ENCODE measurements around the gene OBSCN. TPM values are rescaled to one million over a fixed set of nuclear protein-coding genes. Genes with fewer than 3 reads are reported as not detected.

Gene OBSCN
- total RNA-seq, 1 donor from 2014 or later: 316 TPM

DNA sequence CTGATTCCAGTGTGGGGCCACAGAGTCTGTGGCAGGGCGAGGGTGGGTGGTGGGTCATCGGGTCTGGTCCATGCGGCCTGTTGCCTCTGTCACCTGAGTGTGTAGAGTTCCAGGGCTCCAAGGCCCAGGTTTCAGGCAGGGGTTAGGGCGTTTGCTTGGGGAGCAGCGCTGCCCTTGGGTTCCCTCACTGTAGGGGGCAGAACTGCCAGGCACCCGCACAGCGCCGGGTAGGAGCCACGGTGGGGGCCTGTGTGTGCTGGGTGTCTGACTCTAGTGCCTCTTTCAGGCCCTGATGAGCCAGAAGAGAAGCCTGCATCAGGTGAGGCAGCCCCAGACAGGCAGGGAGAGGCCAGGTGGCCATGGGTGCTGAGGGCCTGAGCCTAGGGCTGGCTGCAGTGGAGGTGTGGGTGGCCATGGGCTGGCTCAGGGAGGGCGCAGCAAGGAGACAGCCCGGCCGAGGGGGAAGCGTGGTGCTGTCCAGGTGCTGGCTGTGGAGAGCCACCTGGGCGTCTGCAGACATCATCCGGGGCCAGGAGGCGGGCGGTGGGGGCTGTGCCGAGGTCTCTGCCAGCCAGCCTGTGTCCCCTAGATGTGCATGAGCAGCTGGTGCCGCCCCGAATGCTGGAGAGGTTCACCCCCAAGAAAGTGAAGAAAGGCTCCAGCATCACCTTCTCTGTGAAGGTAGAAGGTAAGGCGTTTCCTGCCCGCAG lies 126.5 kb downstream of the OBSCN start:
- Histone ChIP-seq H3K4me3 (no peak overlapping the region), H3K27me3 (ENCODE audit: low read depth) (no peaks in the 10 kb centered on the region), H3K4me1 (peaks cover 14% of the 10 kb centered on the region), H3K27ac (replicated peaks) (peak overlapping the region; percentile 8), H3K9me3 (replicated peaks) (no peaks in the 10 kb centered on the region), H3K36me3 (peaks cover 69% of the 10 kb centered on the region)
- intact Hi-C loops (cut with micrococcal nuclease): no loop called here
- TF ChIP-seq, protein P1, sequence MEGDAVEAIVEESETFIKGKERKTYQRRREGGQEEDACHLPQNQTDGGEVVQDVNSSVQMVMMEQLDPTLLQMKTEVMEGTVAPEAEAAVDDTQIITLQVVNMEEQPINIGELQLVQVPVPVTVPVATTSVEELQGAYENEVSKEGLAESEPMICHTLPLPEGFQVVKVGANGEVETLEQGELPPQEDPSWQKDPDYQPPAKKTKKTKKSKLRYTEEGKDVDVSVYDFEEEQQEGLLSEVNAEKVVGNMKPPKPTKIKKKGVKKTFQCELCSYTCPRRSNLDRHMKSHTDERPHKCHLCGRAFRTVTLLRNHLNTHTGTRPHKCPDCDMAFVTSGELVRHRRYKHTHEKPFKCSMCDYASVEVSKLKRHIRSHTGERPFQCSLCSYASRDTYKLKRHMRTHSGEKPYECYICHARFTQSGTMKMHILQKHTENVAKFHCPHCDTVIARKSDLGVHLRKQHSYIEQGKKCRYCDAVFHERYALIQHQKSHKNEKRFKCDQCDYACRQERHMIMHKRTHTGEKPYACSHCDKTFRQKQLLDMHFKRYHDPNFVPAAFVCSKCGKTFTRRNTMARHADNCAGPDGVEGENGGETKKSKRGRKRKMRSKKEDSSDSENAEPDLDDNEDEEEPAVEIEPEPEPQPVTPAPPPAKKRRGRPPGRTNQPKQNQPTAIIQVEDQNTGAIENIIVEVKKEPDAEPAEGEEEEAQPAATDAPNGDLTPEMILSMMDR (IDR thresholded peaks at IDR 0.05; ENCODE audit: borderline replicate concordance): no peak
- DNase-seq: no peak

DNA sequence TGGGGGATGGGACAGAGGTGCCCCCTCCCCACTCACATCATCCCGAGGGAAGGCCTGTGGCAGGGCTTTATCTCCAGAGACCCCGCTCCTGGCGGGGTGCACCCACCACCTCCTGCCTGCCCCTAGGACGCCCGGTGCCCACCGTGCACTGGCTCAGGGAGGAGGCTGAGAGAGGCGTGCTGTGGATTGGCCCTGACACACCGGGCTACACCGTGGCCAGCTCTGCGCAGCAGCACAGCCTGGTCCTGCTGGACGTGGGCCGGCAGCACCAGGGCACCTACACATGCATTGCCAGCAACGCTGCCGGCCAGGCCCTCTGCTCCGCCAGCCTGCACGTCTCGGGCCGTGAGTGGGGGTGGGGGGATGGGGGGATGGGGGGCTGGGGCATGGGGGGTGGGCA lies 127.1 kb downstream of the OBSCN start:
- Histone ChIP-seq H3K9me3 (replicated peaks) (no peaks in the 10 kb centered on the region), H3K4me3 (no peak overlapping the region), H3K4me1 (peaks cover 8% of the 10 kb centered on the region), H3K27me3 (ENCODE audit: low read depth) (no peaks in the 10 kb centered on the region), H3K27ac (replicated peaks) (no peak overlapping the region), H3K36me3 (peaks cover 75% of the 10 kb centered on the region)
- intact Hi-C loops (cut with micrococcal nuclease): no loop called here
- no peak for DNase-seq
- TF ChIP-seq, protein P1 (IDR thresholded peaks at IDR 0.05; ENCODE audit: borderline replicate concordance): no peak

DNA sequence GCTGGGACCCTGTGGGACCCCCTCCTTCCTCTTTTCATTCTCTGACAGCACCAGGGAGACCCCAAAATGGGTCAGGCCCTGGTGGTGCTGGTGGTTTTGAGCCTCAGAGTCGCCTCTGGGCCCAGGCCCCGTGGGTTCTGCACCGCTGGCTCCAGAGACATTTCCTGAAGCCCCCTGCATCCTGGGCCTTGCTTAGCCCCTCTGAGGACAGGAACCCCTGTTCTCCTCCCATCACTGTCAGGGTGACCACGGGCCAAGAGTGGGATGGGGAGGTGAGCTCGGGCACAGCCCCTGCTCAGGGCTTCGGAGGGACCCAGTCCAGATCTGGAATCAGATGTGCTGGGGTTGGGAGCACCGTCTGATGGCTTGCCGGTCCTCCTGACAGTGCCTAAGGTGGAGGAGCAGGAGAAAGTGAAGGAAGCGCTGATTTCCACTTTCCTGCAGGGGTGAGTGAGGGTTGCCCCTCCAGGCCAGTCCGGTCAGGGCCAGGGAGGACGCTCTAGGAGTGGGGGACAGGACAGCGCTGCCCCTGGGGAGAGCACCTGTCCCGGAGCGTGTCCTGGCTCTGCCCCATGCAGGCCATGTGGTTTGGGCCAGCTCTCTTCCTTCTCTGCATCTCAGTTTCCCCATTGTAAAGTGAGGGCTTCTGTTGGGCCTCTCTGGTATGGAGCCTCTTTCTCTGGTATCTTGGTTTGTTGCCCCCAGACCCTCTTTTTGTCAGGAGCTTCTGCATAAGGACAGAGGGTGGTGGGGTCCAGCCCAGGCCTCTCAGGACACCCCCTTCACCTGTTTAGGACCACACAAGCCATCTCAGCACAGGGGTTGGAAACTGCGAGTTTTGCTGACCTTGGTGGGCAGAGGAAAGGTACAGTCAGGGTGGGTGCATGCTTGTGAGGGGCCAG lies 127.8 kb downstream of the OBSCN start:
- intact Hi-C loops (cut with micrococcal nuclease): no loop called here
- peaks cover 82% of the 10 kb centered on the region for H3K36me3 ChIP-seq
- peak; percentile 0 for DNase-seq

DNA sequence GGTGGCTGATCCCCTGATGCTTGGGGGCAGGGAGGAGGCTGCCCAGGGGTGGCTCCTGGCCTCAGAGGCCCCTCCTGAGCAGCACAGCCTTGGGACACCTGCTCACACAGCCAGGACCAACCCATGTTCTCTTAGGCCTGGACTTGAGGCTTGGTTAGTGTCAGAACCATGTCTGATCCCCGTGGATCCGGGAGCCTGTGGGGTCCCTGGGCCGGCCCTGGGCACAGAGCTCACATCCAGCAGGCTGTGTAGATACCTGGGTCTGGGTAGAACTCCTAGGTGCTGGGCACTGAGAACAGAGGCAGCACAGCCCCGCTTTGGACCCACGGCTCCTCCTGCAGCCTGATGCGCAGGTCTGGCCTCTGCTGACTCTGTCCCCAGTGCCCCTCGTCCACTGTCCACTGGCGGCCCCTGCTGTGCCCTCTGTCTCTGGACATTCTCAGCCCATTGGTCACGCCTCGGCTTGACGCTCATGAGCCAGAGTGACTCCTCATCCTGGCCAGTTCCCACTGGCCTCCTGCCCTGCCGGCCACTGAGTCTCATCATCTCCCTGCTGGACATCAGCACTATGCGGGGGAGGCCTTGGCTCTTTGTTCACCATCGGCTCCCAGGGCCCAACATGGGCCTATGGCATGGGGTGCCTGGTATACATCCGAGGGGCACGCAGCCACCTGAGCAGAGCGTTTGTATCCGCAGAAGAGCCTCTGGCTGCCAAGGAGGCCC lies 128.6 kb downstream of the OBSCN start:
- Histone ChIP-seq H3K4me1 (peaks cover 5% of the 10 kb centered on the region), H3K36me3 (peaks cover 88% of the 10 kb centered on the region), H3K9me3 (replicated peaks) (no peaks in the 10 kb centered on the region), H3K27ac (replicated peaks) (no peak overlapping the region), H3K27me3 (ENCODE audit: low read depth) (no peaks in the 10 kb centered on the region), H3K4me3 (no peak overlapping the region)
- TF ChIP-seq, protein P1 (IDR thresholded peaks at IDR 0.05; ENCODE audit: borderline replicate concordance): no peak
- intact Hi-C loops (cut with micrococcal nuclease): no loop called here
- DNase-seq: peak; percentile 8

More for the DNA sequence above, 127.8 kb downstream of the OBSCN start:
- Histone ChIP-seq H3K9me3 (replicated peaks) (no peaks in the 10 kb centered on the region), H3K27ac (replicated peaks) (no peak overlapping the region), H3K27me3 (ENCODE audit: low read depth) (no peaks in the 10 kb centered on the region), H3K4me1 (peaks cover 5% of the 10 kb centered on the region), H3K4me3 (no peak overlapping the region)
- TF ChIP-seq, protein P1 (IDR thresholded peaks at IDR 0.05; ENCODE audit: borderline replicate concordance): no peak

DNA sequence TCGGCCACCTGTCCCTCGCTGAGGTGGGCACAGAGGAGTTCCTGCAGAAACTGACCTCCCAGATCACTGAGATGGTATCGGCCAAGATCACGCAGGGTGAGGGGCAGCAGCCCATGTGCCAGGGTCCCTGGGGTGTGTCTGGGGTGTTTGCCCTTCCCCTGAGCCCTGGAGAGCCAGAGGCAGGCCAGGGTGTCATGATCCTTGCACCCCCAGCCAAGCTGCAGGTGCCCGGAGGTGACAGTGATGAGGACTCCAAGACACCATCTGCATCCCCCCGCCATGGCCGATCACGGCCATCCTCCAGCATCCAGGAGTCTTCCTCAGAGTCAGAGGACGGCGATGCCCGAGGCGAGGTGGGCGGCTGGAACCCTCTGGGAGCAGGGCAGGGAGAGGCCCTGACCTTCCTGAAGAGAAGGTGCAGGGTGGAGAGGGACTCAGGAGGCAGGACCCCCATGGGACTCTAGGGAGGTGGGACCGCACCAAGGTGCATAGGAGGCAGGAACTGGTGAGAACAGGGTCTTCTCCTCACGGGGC lies 129.3 kb downstream of the OBSCN start:
- no peaks in the 10 kb centered on the region for H3K27me3 ChIP-seq (ENCODE audit: low read depth)
- intact Hi-C loops (cut with micrococcal nuclease): no loop called here
- no peaks in the 10 kb centered on the region for H3K9me3 ChIP-seq (replicated peaks)
- TF ChIP-seq, protein P1 (IDR thresholded peaks at IDR 0.05; ENCODE audit: borderline replicate concordance): no peak
- no peak overlapping the region for H3K4me3 ChIP-seq
- no peak overlapping the region for H3K27ac ChIP-seq (replicated peaks)
- DNase-seq: peak; percentile 7
- peaks cover 92% of the 10 kb centered on the region for H3K36me3 ChIP-seq
- peaks cover 8% of the 10 kb centered on the region for H3K4me1 ChIP-seq

Data from left ventricle myocardium inferior (tissue), 1 donor.